Stimulated activated CD4-positive, alpha-beta T cell treated with anti-CD3 and anti-CD28 coated beads, Interleukin-1b, Interleukin-23, amount 100 ng/mL, for 1 hour (primary cell): ENCODE measurements around the gene SLC16A11.
"Not testable (repeated sequence)": the region's sequence is repeated elsewhere in the genome, so short reads cannot be mapped to it uniquely, and the experiment has no call there.

Experiments used
- DNase-seq, 2 donors: peaks; one replicate each; pipeline ENCODE4 v3.0.0-alpha.2; 2020; ENCODE audit warnings: low read depth in 2 of 2

The SLC16A11 gene

GRCh38 chr17:7043497-7044198 lies at the start of gene SLC16A11:
TSS of gene SLC16A11 (minus strand) at chr17:7044092. CDS start at chr17:7043513, 579 bp downstream.
- DNase-seq, result no peak

DNA sequence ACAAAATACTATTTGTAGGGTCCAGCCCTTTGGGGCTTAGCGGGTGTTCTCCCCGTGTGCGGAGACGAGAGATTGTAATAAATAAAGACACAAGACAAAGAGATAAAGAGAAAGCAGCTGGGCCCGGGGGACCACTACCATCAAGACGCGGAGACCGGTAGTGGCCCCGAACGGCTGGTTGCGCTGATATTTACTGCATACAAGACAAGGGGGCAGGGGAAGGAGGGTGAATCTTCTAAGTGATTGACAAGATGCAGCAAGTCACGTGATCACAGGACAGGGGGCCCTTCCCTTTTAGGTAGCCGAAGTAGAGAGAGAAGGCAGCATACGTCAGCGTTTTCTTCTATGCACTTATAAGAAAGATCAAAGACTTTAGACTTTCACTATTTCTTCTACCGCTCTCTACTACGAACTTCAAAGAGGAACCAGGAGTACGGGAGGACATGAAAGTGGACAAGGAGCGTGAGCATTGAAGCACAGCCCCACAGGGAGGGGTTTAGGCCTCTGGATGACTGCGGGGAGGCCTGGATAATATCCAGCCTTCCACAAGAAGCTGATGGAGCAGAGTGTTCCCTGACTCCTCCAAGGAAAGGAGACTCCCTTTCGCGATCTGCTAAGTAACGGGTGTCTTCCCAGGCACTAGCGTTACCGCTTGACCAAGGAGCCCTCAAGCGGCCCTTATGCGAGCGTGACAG lies 47.6 kb upstream of the SLC16A11 start:
- not testable (repeated sequence) for DNase-seq

DNA sequence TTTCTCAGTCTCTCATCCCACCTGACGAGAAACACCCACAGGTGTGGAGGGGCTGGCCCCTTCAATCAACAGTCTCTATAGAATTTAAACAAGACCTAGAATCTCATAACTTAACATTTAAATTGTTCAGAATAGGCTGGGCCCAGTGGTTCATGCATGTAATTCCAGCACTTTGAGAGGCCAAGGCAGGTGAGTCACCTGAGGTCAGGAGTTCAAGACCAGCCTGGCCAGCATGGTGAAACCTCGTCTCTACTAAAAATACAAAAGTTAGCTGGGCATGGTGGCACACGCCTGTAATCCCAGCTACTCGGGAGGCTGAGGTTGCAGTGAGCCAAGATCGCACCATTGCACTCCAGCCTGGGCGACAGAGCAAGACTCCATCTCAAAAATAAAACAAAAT lies 45.7 kb upstream of the SLC16A11 start:
- DNase-seq, result not testable (repeated sequence)

- not testable (repeated sequence) for DNase-seq
Measured at GRCh38 chr17:7088442-7088841, 44.5 kb upstream of the SLC16A11 start.

DNA sequence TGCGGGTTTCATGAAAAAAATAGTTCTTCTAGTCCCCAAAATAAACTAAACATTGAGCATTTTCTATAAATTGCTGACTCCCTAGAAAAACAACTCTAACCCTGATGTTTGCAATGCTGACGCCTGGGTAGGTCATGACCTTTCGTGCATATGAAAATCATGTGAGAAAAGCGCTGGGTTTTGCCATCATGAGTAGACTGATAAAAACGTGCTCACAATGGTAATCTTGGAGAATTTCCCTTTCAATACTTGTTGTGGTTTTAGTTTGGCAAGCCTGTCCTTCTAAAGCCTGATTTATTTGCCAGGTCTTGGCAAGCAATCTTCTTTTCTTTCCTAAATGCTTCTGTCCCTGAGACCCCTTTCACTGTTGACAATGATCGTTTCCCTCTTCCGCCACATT lies 40.2 kb upstream of the SLC16A11 start:
- DNase-seq, result no peak

DNA sequence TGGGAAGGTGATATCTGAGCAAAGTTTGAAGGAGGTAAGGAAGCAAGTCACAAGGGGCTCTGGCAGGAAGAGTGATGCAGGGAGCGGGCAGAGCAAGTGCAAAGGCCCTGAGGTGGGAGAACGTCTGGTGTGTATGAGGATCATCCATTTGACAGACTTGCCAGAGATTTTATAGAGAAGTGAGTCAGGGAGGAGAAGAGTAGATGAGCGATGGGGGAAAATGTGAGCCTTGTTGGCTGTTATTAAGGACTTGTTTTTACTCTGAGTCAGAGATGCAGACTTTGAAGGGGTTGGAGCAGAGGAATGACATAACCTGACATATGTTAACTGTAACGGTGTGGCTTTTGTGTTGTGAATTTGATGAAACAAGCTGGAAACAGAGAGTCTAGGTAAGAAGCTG lies 39.7 kb upstream of the SLC16A11 start:
- no peak for DNase-seq

DNA sequence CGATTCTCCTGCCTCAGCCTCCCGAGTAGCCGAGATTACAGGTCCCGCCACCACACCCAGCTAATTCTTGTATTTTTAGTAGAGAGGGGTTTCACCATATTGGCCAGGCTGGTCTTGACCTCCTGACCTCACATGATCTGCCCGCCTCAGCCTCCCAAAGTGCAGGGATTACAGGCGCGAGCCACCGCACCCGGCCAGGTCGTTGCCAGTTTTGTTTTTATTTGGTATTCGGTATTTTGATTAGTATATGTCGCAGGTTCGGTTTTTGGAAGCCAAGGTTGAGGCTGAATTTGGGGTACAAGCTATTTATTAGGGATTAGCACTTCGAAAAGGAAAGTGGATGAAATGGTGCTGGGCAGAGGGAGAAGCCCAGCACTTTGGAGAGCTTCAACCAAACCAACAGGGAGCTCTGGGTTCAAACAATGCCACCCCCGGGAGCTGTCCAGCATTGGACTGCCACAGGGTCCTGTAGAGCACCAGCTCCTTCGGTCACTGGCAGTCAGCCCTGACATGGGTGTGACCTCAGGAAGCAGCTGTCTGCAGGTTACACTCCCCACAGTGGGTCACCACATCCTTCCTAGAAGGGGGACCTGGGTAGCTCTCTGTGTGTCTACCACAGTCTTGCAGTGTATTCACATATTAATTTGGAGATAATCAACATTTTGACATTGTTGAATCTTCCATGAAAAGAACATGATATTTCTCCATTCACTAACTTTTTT lies 37.6 kb upstream of the SLC16A11 start:
- no peak for DNase-seq

GRCh38 chr17:7080456-7081041 lies 36.7 kb upstream of the SLC16A11 start:
- no peak for DNase-seq

DNA sequence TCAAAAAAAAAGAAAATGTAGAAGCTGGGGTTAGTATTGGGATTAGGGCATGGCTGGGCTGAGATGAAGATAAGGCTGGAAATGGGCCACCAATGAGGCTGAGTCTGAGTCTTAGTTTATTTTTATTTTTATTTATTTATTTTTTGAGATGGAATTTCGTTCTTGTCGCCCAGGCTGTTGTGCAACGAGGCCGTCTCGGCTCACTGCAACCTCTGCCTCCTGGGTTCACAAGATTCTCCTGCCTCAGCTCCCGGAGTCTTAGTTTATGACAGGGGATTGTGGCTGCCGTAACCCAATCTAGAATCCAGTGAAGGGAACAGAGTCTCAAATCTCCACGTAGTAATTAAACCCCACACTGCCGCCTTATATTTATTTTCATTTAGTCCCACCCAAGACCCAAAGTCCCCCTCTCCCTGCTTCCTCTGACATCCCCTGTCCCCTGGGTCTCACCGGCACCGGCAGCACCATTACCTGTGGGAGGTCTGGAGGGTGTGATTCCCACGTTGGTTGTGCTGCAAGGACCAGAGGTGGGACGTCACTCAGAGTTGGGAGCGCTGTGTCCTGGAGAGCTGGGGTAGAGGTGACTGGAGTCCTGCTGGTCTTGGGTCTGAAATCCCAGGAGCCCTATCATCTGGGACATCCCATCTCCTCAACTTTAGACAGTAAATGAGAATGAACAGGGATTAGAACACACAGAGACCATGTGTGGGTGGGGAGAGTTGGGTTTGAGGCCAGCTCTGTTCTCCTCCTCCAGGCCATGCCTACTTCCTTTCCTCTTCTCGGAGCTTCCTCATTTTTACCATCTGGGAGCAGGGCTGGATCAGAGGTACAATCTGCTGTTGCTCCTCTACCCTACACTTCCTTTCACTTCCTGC lies 35.9 kb upstream of the SLC16A11 start, which contains the start of gene CLEC10A:
Gene CLEC10A (minus strand): TSS at position 671 of the 875 bp plus-strand sequence. CDS start 1,439 bp downstream, outside the sequence.
- no peak for DNase-seq

DNA sequence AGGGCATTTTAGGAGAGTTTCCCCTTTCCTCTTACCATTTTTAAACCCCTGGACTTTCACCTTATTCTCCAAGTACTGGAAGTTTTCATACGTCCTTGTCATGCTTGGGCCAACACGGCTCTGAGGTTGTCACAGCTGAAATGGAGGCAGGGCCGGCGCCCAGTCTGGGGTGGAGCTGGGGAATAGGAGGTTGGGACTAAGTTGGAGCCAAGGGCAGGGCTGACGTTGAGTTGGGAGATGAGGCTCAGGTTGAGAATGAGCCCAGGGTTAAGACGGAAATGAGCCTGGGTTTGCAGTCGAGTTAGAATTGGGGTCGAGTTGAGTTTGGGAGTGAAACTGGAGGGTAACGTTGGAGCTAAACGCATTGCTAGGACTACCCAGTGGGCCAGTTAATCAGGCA lies 34.8 kb upstream of the SLC16A11 start:
- DNase-seq, result no peak

DNA sequence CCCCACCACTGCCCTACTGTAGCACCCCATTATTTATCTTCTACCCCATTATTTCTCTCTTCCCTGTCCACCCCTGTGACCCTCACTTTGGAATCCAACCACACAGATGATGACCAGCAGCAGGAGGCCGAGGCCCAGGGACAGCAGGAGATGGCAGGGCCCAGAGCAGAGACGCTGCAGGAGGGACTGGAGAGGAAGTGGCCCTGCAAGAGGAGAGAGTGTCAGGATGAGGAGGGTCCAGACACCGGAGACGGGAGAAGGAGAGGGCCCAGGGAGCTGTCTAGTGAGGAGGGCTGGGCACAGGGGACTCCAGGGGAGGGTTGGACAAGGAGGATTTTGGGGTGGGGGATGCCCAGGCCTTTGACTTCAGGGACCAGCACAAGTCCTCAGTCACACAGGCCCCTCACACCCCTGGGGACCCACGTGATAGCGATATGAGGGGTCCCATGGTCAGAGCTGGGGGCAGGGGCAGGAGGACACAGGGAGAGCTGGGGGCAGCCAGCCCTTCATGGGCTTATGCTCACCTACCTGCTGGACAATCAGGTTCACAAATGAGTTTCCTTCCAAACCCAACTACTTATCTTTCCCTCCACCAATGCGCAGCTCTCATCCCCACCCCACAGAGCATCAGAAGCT lies 34.1 kb upstream of the SLC16A11 start:
- no peak for DNase-seq

- DNase-seq, result no peak
Measured at GRCh38 chr17:7074931-7075330, 31.0 kb upstream of the SLC16A11 start.

GRCh38 chr17:7072406-7072805 lies 28.5 kb upstream of the SLC16A11 start:
- DNase-seq, result no peak

GRCh38 chr17:7070712-7071111 lies 26.8 kb upstream of the SLC16A11 start:
- DNase-seq, result no peak

GRCh38 chr17:7068268-7068667 lies 24.4 kb upstream of the SLC16A11 start:
- no peak for DNase-seq

GRCh38 chr17:7067198-7067597 lies 23.3 kb upstream of the SLC16A11 start:
- no peak for DNase-seq

DNA sequence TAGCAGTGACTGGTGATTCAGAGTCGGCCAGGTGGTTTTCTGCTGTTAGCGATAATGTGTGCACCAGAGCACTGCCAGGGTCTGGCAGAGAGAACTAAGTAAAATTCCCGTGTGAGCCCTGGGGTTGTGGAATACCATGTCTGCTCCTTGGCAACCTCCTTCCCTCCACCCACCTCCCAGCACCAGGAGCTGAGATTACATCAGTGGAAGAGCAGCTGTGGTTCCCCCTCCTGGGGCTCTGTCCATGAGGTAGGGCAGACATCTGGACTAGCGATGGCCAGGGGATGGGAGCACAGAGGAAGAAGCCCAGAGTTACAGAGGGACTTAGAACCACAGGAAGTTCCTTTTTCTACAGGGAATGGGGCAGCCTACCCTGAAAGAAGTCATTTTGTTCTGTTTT lies 20.4 kb upstream of the SLC16A11 start:
- DNase-seq, result no peak

- no peak for DNase-seq
Measured at GRCh38 chr17:7063518-7064094, 19.7 kb upstream of the SLC16A11 start.

DNA sequence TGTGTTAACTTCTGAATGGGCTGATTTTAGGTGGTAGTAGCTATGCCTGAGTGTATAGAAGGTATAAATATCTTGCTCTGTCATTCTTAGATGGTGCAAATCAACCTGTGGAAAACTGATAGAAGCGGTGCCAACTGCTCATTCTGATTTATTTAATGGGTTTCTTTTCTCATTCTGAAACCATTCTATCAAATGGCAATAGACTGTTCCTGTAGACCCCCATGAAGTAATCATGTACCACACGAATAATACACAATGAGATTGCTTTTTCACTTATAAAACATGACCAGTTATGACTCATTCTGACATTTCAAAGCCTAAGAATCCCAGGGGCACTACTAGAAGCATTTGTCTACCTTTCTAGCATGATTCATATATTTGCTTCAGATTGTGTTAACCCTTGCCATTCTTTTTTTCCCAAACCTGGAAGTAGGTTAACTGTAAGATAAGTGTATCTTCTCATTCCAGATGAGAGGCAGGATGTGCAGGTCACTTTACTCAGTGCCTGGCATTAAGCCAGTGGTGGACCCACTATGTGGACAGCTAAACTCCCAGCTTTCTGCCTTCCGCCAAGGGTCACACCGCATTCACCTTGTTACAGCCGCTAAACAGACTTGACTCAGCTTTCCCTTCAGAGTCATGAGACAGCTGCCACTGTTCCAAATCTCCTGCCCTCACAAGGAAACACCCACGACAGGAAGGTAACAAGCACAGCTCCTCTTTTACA lies 16.4 kb upstream of the SLC16A11 start:
- DNase-seq, result no peak
